ENCODE results near the gene SMAD5. TPM values are rescaled to one million over a fixed set of nuclear protein-coding genes. Genes with fewer than 3 reads are reported as not detected.

SMAD5 gene
- total RNA-seq, 1 experiment from 2014 or later, result 69.3 TPM

- Histone ChIP-seq H3K18ac (ENCODE audit: insufficient read length, low read depth, low read length) (no peak overlapping the region), H3K79me1 (ENCODE audit: insufficient read depth, low read depth, low read length, poor library complexity, severe bottlenecking) (no peaks in the 10 kb centered on the region), H4K5ac (ENCODE audit: insufficient read length, low read depth, low read length) (no peak overlapping the region), H3T11ph (ENCODE audit: low read length) (no peak overlapping the region), H4K91ac (ENCODE audit: insufficient read length, low read depth, low read length) (no peak overlapping the region), H3K27ac (ENCODE audit: insufficient read length, low read depth, low read length) (no peak overlapping the region), H4K20me1 (ENCODE audit: control insufficient read depth, insufficient read depth, insufficient read length) (no peaks in the 10 kb centered on the region), H2BK120ac (ENCODE audit: low read depth, low read length, poor library complexity, severe bottlenecking) (no peak overlapping the region), H3K23me2 (ENCODE audit: insufficient read length, low read depth, low read length, poor library complexity, severe bottlenecking) (no peaks in the 10 kb centered on the region), H3K79me2 (ENCODE audit: insufficient read depth, low read length) (no peaks in the 10 kb centered on the region), H3K14ac (ENCODE audit: insufficient read depth, low read length) (no peak overlapping the region), H3K4me2 (ENCODE audit: insufficient read depth, insufficient read length, low read length) (no peak overlapping the region), H3K4me1 (ENCODE audit: insufficient read depth, low read length) (no peaks in the 10 kb centered on the region), H3K9ac (ENCODE audit: extremely low read depth, insufficient read length, low read length) (no peak overlapping the region), H2AK5ac (ENCODE audit: insufficient read length, low read length) (no peak overlapping the region), H3K4ac (ENCODE audit: low read depth, low read length) (no peak overlapping the region), H2BK15ac (ENCODE audit: low read depth, low read length) (no peak overlapping the region), H2BK20ac (ENCODE audit: low read depth, low read length, poor library complexity, severe bottlenecking) (no peak overlapping the region), H3K27me3 (ENCODE audit: insufficient read depth, low read length) (no peaks in the 10 kb centered on the region), H2AFZ (ENCODE audit: low read length) (no peak overlapping the region), H3K23ac (ENCODE audit: insufficient read length, low read depth, low read length) (no peak overlapping the region), H4K8ac (replicated peaks; ENCODE audit: insufficient read length, low read depth, low read length) (no peak overlapping the region), H2BK5ac (ENCODE audit: insufficient read length, low read length) (no peak overlapping the region), H3K56ac (ENCODE audit: insufficient read length, low read depth, low read length) (no peak overlapping the region), H3K9me3 (ENCODE audit: control insufficient read depth, low read depth, low read length) (no peaks in the 10 kb centered on the region), H2BK12ac (ENCODE audit: insufficient read length, low read depth, low read length) (no peak overlapping the region)
- Mint-ChIP-seq H3K36me3 (ENCODE audit: insufficient read depth in 1 of 3, low read depth in 3 of 3) (peaks cover 0 to 1% (median 0%) of the 10 kb centered on the region in 3 experiments; a peak in 1 of 7 replicates), H3K4me1 (peaks cover 16 to 18% of the 10 kb centered on the region in 2 experiments), H3K27ac (no peak overlapping the region), H3K9me3 (no peaks in the 10 kb centered on the region; a peak in 2 of 5 replicates), H3K4me3 (no peak overlapping the region), H3K27me3 (ENCODE audit: low read depth) (peaks cover 57% of the 10 kb centered on the region)
- no peak for DNase-seq
- no CpG with 5 or more reads among the region's 9 CpGs for whole genome bisulfite sequencing (ENCODE audit: extremely low coverage, insufficient read length, low lambda C conversion rate)
- TF ChIP-seq CTCF (conservative IDR thresholded peaks at IDR 0.05), result no peak
Observed at GRCh38 chr5:136213919-136214493, 81.4 kb downstream of the SMAD5 start.

Data from H9 (cell line).